H1 (cell line): ENCODE measurements around the gene PPOX. TPM values are rescaled to one million over a fixed set of nuclear protein-coding genes. Genes with fewer than 3 reads are reported as not detected.

ENCODE experiments used
- CTCF ChIA-PET: fragments of 300-600 bp; sonication (Branson Sonifier 250); formaldehyde crosslinking; loops from one replicate; lab custom pipeline; 2021; ENCODE audit not compliant: partially characterized antibody; lab: Charles Lee
- POLR2A ChIA-PET: fragments of 300-600 bp; sonication (Branson Sonifier 250); formaldehyde crosslinking; loops from one replicate; lab custom pipeline; 2021; ENCODE audit warnings: inconsistent platforms; ENCODE audit not compliant: partially characterized antibody; lab: Charles Lee
- DNase-seq, 2 experiments: peaks; one replicate each; pipeline versions ENCODE4 v3.0.0 to v3.0.0-alpha.2; 2010 to 2022; ENCODE audit warnings: low spot score in 2 of 2, low read depth in 1 of 2, mixed read lengths in 1 of 2
- FAIRE-seq: peaks from 2 replicates; lab custom pipeline; 2011; peaks lifted over from hg19 to GRCh38; lab: Jason Lieb, UNC
- H2AFZ ChIP-seq: 2 replicates; pipeline ENCODE4 v1.8.1; 2012; ENCODE audit warnings: low read length, inconsistent platforms
- H2AK5ac ChIP-seq: 2 replicates; pipeline ENCODE4 v1.6.1; 2013; ENCODE audit warnings: low read depth, low read length
- H2BK120ac ChIP-seq: replicated peaks from 2 replicates; pipeline ENCODE3; 2013; ENCODE audit warnings: low read depth, low read length, inconsistent platforms
- H2BK12ac ChIP-seq: 2 replicates; pipeline ENCODE4 v1.6.1; 2013; ENCODE audit warnings: low read depth, low read length
- H2BK15ac ChIP-seq: 2 replicates; pipeline ENCODE4 v1.6.1; 2013; ENCODE audit warnings: low read length
- H2BK20ac ChIP-seq: 2 replicates; pipeline ENCODE4 v1.6.1; 2013; ENCODE audit warnings: low read length
- H2BK5ac ChIP-seq: 2 replicates; pipeline ENCODE4 v1.6.1; 2013; ENCODE audit warnings: low read depth, low read length
- H3K14ac ChIP-seq: 2 replicates; pipeline ENCODE4 v1.6.1; 2013; ENCODE audit warnings: inconsistent platforms; ENCODE audit not compliant: insufficient read length
- H3K18ac ChIP-seq: 2 replicates; pipeline ENCODE4 v1.6.1; 2013; ENCODE audit warnings: low read length; ENCODE audit errors: extremely low read depth
- H3K23ac ChIP-seq: 2 replicates; pipeline ENCODE4 v1.6.1; 2013; ENCODE audit warnings: inconsistent platforms; ENCODE audit not compliant: insufficient read length
- H3K23me2 ChIP-seq: 2 replicates; pipeline ENCODE4 v1.6.1; 2013; ENCODE audit warnings: low read depth, low read length
- H3K27ac ChIP-seq: 2 replicates; pipeline ENCODE4 v1.6.1; 2011; ENCODE audit warnings: low read depth, low read length, inconsistent platforms
- H3K27me3 ChIP-seq, 4 experiments: replicated peaks in 1 of 4; 1 replicate in 1 of 4; 2 replicates in 3 of 4; pipeline versions ENCODE4 v1.6.1 to v1.8.1; 2011 to 2013; ENCODE audit warnings: low read length in 3 of 4, mild to moderate bottlenecking in 3 of 4, inconsistent platforms in 2 of 4, mixed read lengths in 2 of 4, moderate library complexity in 1 of 4; ENCODE audit not compliant: control insufficient read depth in 3 of 4, insufficient read depth in 3 of 4; ENCODE audit errors: extremely low read depth in 1 of 4
- H3K36me3 ChIP-seq, 4 experiments: 2 replicates each; pipeline versions ENCODE4 v1.6.1 to v1.8.1; 2011 to 2013; ENCODE audit warnings: mild to moderate bottlenecking in 4 of 4, low read length in 3 of 4, moderate library complexity in 2 of 4, control low read depth in 1 of 4, inconsistent platforms in 1 of 4; ENCODE audit not compliant: insufficient read depth in 4 of 4, control insufficient read depth in 2 of 4
- H3K4ac ChIP-seq: replicated peaks from 2 replicates; pipeline ENCODE3; 2013; ENCODE audit warnings: low read length, low read depth, mixed read lengths, inconsistent platforms; ENCODE audit not compliant: insufficient read length
- H3K4me1 ChIP-seq, 4 experiments: replicated peaks in 1 of 4; 1 replicate in 1 of 4; 2 replicates in 3 of 4; pipeline versions ENCODE4 v1.6.1 to v1.8.1; 2011 to 2013; ENCODE audit warnings: low read length in 3 of 4, inconsistent platforms in 2 of 4, mixed read lengths in 1 of 4; ENCODE audit not compliant: insufficient read depth in 4 of 4, control insufficient read depth in 3 of 4
- H3K4me2 ChIP-seq, 2 experiments: 2 replicates each; pipeline versions ENCODE4 v1.6.1 to v1.8.1; 2011 to 2013; ENCODE audit warnings: low read depth in 2 of 2, low read length in 2 of 2, control low read depth in 1 of 2, inconsistent platforms in 1 of 2, mild to moderate bottlenecking in 1 of 2; ENCODE audit not compliant: insufficient read depth in 1 of 2
- H3K4me3 ChIP-seq, 4 experiments: fragments of 200-600, 300-600 bp in 1 of 4; sonication (generic), shearing (Covaris generic), sonication (Bioruptor Twin) in 1 of 4; 2 replicates each; pipeline versions ENCODE4 v1.5.1 to v1.8.1; 2011 to 2016; ENCODE audit warnings: low read length in 4 of 4, low read depth in 3 of 4, control low read depth in 2 of 4, inconsistent platforms in 2 of 4, mild to moderate bottlenecking in 2 of 4, mixed read lengths in 1 of 4, moderate library complexity in 1 of 4; ENCODE audit not compliant: insufficient read depth in 2 of 4; ENCODE audit errors: extremely low read depth in 1 of 4
- H3K56ac ChIP-seq: replicated peaks from 2 replicates; pipeline ENCODE3; 2013; ENCODE audit warnings: low read depth, mild to moderate bottlenecking, mixed read lengths, low read length, inconsistent platforms; ENCODE audit not compliant: insufficient read length
- H3K79me1 ChIP-seq: 2 replicates; pipeline ENCODE4 v1.6.1; 2013; ENCODE audit warnings: low read depth, low read length, control low read depth
- H3K79me2 ChIP-seq, 2 experiments: 2 replicates each; pipeline versions ENCODE4 v1.6.1 to v1.8.1; 2012 to 2013; ENCODE audit warnings: low read length in 2 of 2, mild to moderate bottlenecking in 2 of 2, inconsistent platforms in 1 of 2; ENCODE audit not compliant: insufficient read depth in 2 of 2, control insufficient read depth in 1 of 2
- H3K9ac ChIP-seq, 4 experiments: replicated peaks in 1 of 4; 1 replicate in 1 of 4; 2 replicates in 3 of 4; pipeline versions ENCODE4 v1.6.1 to v1.8.1; 2011 to 2013; ENCODE audit warnings: low read depth in 3 of 4, low read length in 3 of 4, control low read depth in 2 of 4, mild to moderate bottlenecking in 2 of 4, moderate library complexity in 2 of 4, inconsistent platforms in 1 of 4; ENCODE audit errors: extremely low read depth in 1 of 4
- H3K9me3 ChIP-seq, 2 experiments: 2 replicates each; pipeline versions ENCODE4 v1.6.1 to v1.8.1; 2012 to 2013; ENCODE audit warnings: mild to moderate bottlenecking in 2 of 2, moderate library complexity in 2 of 2, control low read depth in 1 of 2, inconsistent platforms in 1 of 2, low read depth in 1 of 2, low read length in 1 of 2, mixed read lengths in 1 of 2; ENCODE audit not compliant: insufficient read depth in 2 of 2
- H4K20me1 ChIP-seq, 2 experiments: replicated peaks in 1 of 2; 2 replicates each; pipeline versions ENCODE3 to v1.8.1; 2011 to 2013; ENCODE audit warnings: inconsistent platforms in 2 of 2, low read length in 2 of 2, mild to moderate bottlenecking in 1 of 2; ENCODE audit not compliant: insufficient read depth in 2 of 2, control insufficient read depth in 1 of 2
- H4K5ac ChIP-seq: 2 replicates; pipeline ENCODE4 v1.6.1; 2013; ENCODE audit warnings: low read length, low read depth, mixed read lengths, inconsistent platforms; ENCODE audit not compliant: insufficient read length
- H4K8ac ChIP-seq: 2 replicates; pipeline ENCODE4 v1.8.0; 2013; ENCODE audit warnings: mild to moderate bottlenecking, moderate library complexity, low read length, inconsistent platforms; ENCODE audit not compliant: insufficient read depth; ENCODE audit errors: extremely low read depth
- H4K91ac ChIP-seq: replicated peaks from 2 replicates; pipeline ENCODE3; 2013; ENCODE audit warnings: low read length, mixed read lengths, inconsistent platforms; ENCODE audit not compliant: insufficient read length
- EZH2 ChIP-seq: fragments of 200-600 bp; sonication (generic); IDR thresholded peaks from 2 replicates; pipeline ENCODE4 v1.7.1; 2012; ENCODE audit warnings: low read depth, mild to moderate bottlenecking, moderate library complexity, low read length, inconsistent platforms; ENCODE audit not compliant: severe bottlenecking
- GTF2F1 ChIP-seq: IDR thresholded peaks from 2 replicates; pipeline ENCODE4 v1.6.1; 2012; ENCODE audit warnings: low read depth, low read length, improper control_type of control experiment, borderline replicate concordance
- HDAC2 ChIP-seq, 2 experiments: fragments of 300-600 bp in 1 of 2; sonication (generic) in 1 of 2; IDR thresholded peaks; 2 replicates each; pipeline ENCODE4 v1.6.1; 2011 to 2012; ENCODE audit warnings: low read depth in 2 of 2, low read length in 2 of 2, mild to moderate bottlenecking in 2 of 2, moderate library complexity in 2 of 2, borderline replicate concordance in 1 of 2, inconsistent platforms in 1 of 2
- NRF1 ChIP-seq: IDR thresholded peaks from 2 replicates; pipeline ENCODE4 v1.6.1; 2011; ENCODE audit warnings: mild to moderate bottlenecking, low read depth, low read length, improper control_type of control experiment
- POLR2A ChIP-seq, 2 experiments: IDR thresholded peaks; 1 replicate in 1 of 2; 2 replicates in 1 of 2; pipeline ENCODE4 v1.6.1; 2011; ENCODE audit warnings: low read depth in 2 of 2, low read length in 2 of 2, mild to moderate bottlenecking in 2 of 2; ENCODE audit errors: control extremely low read depth in 1 of 2
- POLR2AphosphoS5 ChIP-seq: IDR thresholded peaks from 2 replicates; pipeline ENCODE4 v1.6.1; 2011; ENCODE audit warnings: low read depth, low read length
- RNF2 ChIP-seq: fragments of 200-900, 300-1000 bp; sonication (generic); IDR thresholded peaks from 2 replicates; pipeline ENCODE4 v1.7.1; 2016; ENCODE audit warnings: borderline replicate concordance, low read depth, mild to moderate bottlenecking, antibody characterized with exemption, low read length; ENCODE audit not compliant: poor library complexity, severe bottlenecking; ENCODE audit errors: missing control alignments
- SIN3A ChIP-seq, 2 experiments: IDR thresholded peaks in 1 of 2; conservative IDR thresholded peaks in 1 of 2; 2 replicates each; pipeline ENCODE4 v1.6.1; 2011 to 2012; ENCODE audit warnings: low read length in 2 of 2, improper control_type of control experiment in 1 of 2, low read depth in 1 of 2, mild to moderate bottlenecking in 1 of 2
- SRF ChIP-seq: IDR thresholded peaks from 2 replicates; pipeline ENCODE4 v1.6.1; 2011; ENCODE audit warnings: mild to moderate bottlenecking, low read depth, low read length, moderate library complexity
- WGBS, 2 experiments: shearing (Covaris generic) in 1 of 2; methylation state at CpG; one replicate each; pipeline versions ENCODE4 v1.1.6 to v1.1.7; 2013 to 2015; ENCODE audit warnings: low lambda C conversion rate in 2 of 2, mixed read lengths in 2 of 2, inconsistent platforms in 1 of 2, low coverage in 1 of 2, missing lambda C conversion rate in 1 of 2; ENCODE audit not compliant: insufficient replicate concordance in 2 of 2, insufficient coverage in 1 of 2, insufficient read length in 1 of 2; ENCODE audit errors: extremely low coverage in 1 of 2, missing lambda C conversion rate in 1 of 2; 5-methylcytosine and 5-hydroxymethylcytosine counted together
- polyA plus RNA-seq, 7 experiments: library from polyadenylated mRNA; depleted of rRNA in 3 of 7; stranded (reverse) in 5 of 7; unstranded in 2 of 7; fragments of >200 nt in 5 of 7; fragments of 200-250 nt in 2 of 7; gene quantifications; 1 replicate in 5 of 7; 2 replicates in 1 of 7; 4 replicates in 1 of 7; pipeline versions ENCODE4 v1.2.1 to v1.2.3, GENCODE V29; 2011 to 2013; ENCODE audit warnings: missing spikeins in 2 of 7, mixed read lengths in 2 of 7
- total RNA-seq: library from RNA; stranded (reverse); fragmentation: NEBNext Ultra II Directional; extraction: Animal tissue kit (Norgen Biotek cat#: 25700); gene quantifications from 2 replicates; pipeline ENCODE4 v1.2.1, GENCODE V29; 2021

PPOX gene
- total and polyA plus RNA-seq, 2 of the 8 experiments (the other 6 are each of a cell fraction or from before 2014, with no cell fraction given) = 39.4 to 40.4 TPM

DNA sequence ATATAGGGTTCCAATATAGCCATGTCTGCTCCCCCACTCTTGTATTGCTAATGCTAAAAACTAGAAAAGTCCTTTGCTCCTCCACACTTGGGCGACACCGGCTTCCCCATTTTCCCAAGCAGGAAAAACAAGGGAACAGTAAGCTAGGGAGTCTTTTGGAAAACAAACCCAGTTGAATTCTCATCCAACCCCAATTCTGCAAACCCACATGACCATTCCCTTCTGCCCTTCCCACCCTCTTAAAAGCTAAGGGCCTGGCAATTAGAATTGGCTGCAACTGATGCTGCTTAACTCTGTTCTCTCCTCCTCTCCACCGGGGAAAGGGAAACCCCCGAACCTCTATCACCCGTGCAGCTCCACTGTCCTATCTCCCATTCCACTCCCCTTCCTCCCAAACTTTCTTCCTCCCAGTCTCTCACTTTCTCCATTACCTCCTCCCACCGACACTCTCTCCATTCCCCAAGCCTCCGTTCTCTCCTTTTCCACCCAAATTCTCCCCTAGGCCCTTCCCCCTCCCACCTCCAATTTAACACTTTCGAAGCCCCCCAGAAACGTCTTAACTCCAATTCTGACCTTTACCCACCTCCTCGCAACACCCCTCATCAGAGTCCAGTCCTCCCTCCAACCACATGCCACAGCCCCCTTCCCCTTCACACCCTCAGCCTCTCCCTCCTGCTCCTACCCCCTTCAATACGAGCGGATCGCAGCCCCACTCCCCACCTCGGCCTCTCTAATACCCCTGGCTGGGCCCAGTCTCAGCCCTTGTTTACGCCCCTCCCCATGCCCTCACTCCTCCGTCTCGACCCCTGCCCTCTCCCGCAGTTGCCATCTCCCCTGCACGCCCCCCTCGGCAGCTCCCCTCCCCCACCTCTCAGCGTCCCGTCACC is 34.5 kb upstream of the PPOX start:
- Histone ChIP-seq H2BK12ac (no peak overlapping the region), H3K9me3 (no peaks in the 10 kb centered on the region), H4K20me1 (peaks cover 2% of the 10 kb centered on the region in 2 experiments), H2AK5ac (no peak overlapping the region), H2BK5ac (peak overlapping the region; percentile 87), H3K23ac (no peak overlapping the region), H3K23me2 (peaks cover 9% of the 10 kb centered on the region), H3K36me3 (peaks cover 0 to 28% (median 10%) of the 10 kb centered on the region in 4 experiments; a peak in 6 of 8 replicates), H3K4ac (peak overlapping the region; percentile 58), H3K79me1 (peaks cover 9% of the 10 kb centered on the region), H3K4me2 (peak overlapping the region; percentile 75 to 78), H3K27ac (peak overlapping the region; percentile 95; the same call in 1 of the 2 replicates), H4K91ac (peak overlapping the region; percentile 61), H2BK20ac (no peak overlapping the region), H3K4me1 (no peaks in the 10 kb centered on the region; a peak in 1 of 7 replicates), H2BK15ac (0 out of 2 replicates have a peak overlapping the region, but pooled peaks have one; percentile 81), H3K14ac (peak overlapping the region; percentile 23), H3K56ac (peak overlapping the region; percentile 43), H3K27me3 (no peaks in the 10 kb centered on the region), H3K4me3 (peak overlapping the region; percentile 71 to 97 (median 84)), H3K18ac (peak overlapping the region; percentile 55), H2BK120ac (no peak overlapping the region), H3K79me2 (peaks cover 0 to 56% of the 10 kb centered on the region in 2 experiments; a peak in 3 of 4 replicates), H2AFZ (no peak overlapping the region), H4K8ac (peak overlapping the region; percentile 95; the same call in 1 of the 2 replicates), H4K5ac (peak overlapping the region; percentile 79), H3K9ac (peak overlapping the region in 3 of 4 experiments; percentile 64 to 85 (median 83); a peak in 5 of 7 replicates)
- DNase-seq (no peak), FAIRE-seq (no peak)
- CTCF ChIA-PET = interaction anchor here (0.9 to 2.7 kb wide), 5 partner anchors 9 to 35 kb away, joined by 3 to 10 read pairs (median 5); partner anchors contain the start of genes KLHDC9, PPOX and UFC1
- WGBS, 2 experiments = 4% methylated on average over 11 of the region's 22 CpGs; no CpG with 5 or more reads in 1 of the 2 experiments
- POLR2A ChIA-PET = interaction anchor here (0.6 to 9.6 kb wide), 20 partner anchors 10 to 220 kb away, joined by 3 to 130 read pairs (median 6); partner anchors contain the start of genes ADAMTS4, B4GALT3, F11R and KLHDC9
- TF ChIP-seq SRF (no peak), EZH2 (no peak), NRF1 (no peak), HDAC2 (IDR thresholded peaks at IDR 0.05; ENCODE audit: borderline replicate concordance in 1 of 2, low read depth in 2 of 2, low read length in 2 of 2) (peak in 1 of 2 experiments; percentile 88; a peak in 1 of 4 replicates), POLR2AphosphoS5 (no peak; the same call in 1 of the 2 replicates), RNF2 (no peak), GTF2F1 (no peak), SIN3A (conservative IDR thresholded peaks at IDR 0.05 in 1 of 2, IDR thresholded peaks at IDR 0.05 in 1 of 2; ENCODE audit: low read depth in 1 of 2, low read length in 2 of 2) (no peak), POLR2A (IDR thresholded peaks at IDR 0.05; ENCODE audit: control extremely low read depth in 1 of 2, low read depth in 2 of 2, low read length in 2 of 2) (no peak)
